Nephron progenitor cell (in vitro differentiated cells): ENCODE results near the gene STAP2.
A peak's percentile ranks its signal among the peaks of the same experiment; 100 is the strongest.

Experiments
- DNase-seq: peaks from one replicate; pipeline ENCODE4 v3.0.0; 2021
- H3K27ac Mint-ChIP-seq: 2 replicates; pipeline ENCODE4 v1.8.0; 2021; ENCODE audit warnings: mild to moderate bottlenecking, moderate library complexity, mixed read lengths
- H3K27me3 Mint-ChIP-seq: 2 replicates; pipeline ENCODE4 v1.8.0; 2021; ENCODE audit warnings: mild to moderate bottlenecking, low read depth, mixed read lengths; ENCODE audit not compliant: poor library complexity
- H3K36me3 Mint-ChIP-seq: 2 replicates; pipeline ENCODE4 v1.8.0; 2021; ENCODE audit warnings: low read depth, mixed read lengths
- H3K4me1 Mint-ChIP-seq: 2 replicates; pipeline ENCODE4 v1.8.0; 2021; ENCODE audit warnings: mixed read lengths
- H3K4me3 Mint-ChIP-seq: 2 replicates; pipeline ENCODE4 v1.8.0; 2021; ENCODE audit warnings: mild to moderate bottlenecking, moderate library complexity, mixed read lengths
- H3K9me3 Mint-ChIP-seq: 2 replicates; pipeline ENCODE4 v1.8.0; 2021; ENCODE audit warnings: mild to moderate bottlenecking, moderate library complexity, mixed read lengths
- TF ChIP-seq, protein P1 (sequence below): fragments of 200-600 bp; sonication (generic); IDR thresholded peaks from 2 replicates; pipeline ENCODE4 v1.5.0; 2021; ENCODE audit warnings: antibody characterized with exemption

Gene STAP2

DNA sequence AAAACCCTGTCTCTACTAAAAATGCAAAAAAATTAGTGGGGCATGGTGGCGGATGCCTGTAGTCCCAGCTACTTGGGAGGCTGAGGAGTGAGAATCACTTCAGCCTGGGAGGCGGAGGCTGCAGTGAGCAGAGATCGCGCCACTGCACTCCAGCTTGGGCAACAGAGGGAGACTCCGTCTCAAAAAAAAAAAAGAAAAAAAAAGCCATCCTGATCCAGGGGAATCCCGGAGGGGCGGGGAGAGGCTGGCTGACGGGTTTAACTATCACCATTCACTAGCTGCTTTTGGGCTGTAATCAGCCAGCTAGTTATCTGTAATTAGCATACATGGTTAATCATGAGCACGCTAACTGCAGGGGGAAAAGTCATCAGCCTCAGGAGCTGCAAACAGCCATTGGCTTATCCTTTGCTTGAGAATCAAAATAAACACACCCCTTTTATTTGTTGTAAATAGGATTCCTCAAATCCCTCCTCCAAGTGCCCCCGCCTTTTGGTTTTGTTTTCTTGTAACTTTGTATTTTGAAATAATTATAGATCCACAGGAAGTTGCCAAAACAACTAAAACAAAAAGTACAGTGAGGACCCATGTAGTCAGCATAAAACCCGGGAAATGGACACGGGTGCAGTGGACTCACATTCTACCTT lies 24.7 kb downstream of the STAP2 start:
- no peak for DNase-seq
- TF ChIP-seq, protein P1, sequence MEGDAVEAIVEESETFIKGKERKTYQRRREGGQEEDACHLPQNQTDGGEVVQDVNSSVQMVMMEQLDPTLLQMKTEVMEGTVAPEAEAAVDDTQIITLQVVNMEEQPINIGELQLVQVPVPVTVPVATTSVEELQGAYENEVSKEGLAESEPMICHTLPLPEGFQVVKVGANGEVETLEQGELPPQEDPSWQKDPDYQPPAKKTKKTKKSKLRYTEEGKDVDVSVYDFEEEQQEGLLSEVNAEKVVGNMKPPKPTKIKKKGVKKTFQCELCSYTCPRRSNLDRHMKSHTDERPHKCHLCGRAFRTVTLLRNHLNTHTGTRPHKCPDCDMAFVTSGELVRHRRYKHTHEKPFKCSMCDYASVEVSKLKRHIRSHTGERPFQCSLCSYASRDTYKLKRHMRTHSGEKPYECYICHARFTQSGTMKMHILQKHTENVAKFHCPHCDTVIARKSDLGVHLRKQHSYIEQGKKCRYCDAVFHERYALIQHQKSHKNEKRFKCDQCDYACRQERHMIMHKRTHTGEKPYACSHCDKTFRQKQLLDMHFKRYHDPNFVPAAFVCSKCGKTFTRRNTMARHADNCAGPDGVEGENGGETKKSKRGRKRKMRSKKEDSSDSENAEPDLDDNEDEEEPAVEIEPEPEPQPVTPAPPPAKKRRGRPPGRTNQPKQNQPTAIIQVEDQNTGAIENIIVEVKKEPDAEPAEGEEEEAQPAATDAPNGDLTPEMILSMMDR: no peak
- Mint-ChIP-seq H3K4me3 (no peak overlapping the region), H3K27ac (no peak overlapping the region), H3K4me1 (no peaks in the 10 kb centered on the region), H3K27me3 (peaks cover 5% of the 10 kb centered on the region), H3K9me3 (peaks cover 1% of the 10 kb centered on the region), H3K36me3 (peaks cover 73% of the 10 kb centered on the region)

DNA sequence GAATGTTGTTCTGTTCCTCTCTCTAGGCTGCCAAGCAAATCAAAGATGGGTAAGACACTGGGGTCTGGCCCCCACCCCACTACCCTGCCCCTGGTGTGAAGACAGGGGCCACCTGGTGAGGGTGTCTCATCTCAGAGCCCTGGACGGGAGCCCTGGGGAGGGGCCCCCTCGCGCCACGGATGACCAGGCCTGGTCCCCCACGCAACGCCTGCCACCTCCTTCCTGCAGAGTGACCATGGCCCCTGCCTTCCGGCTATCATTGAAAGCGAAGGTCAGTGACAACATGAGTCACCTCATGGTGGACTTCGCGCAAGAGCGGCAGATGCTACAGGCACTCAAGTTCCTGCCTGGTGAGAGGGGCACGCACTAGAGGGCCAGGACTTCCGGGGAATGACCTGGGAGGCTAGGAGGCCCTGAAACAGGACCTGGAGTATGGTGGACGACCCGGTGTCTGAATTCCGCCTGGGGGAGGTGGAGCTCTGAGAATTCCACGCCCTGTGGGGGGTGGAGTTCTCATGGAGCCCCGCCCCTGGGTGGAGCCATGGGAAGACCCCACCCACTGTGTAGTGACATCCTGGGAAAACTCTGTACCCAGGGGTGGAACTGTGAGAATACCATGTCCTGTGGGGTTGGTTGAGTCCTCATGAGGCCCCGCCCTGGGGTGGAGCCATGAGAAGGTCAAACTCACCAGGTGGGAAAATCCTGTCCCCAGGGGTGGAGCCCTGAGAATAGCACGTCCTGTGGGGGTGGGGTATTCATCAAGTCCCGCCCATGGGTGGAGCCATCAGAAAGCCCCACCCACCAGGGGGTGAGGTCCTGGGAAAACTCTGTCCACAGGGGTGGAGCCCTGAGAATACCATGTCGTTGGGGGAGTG lies 28.1 kb downstream of the STAP2 start:
- Mint-ChIP-seq H3K4me3 (no peak overlapping the region), H3K27ac (no peak overlapping the region), H3K4me1 (peaks cover 7% of the 10 kb centered on the region), H3K36me3 (peaks cover 61% of the 10 kb centered on the region), H3K9me3 (no peaks in the 10 kb centered on the region), H3K27me3 (peaks cover 7% of the 10 kb centered on the region)
- DNase-seq: no peak
- TF ChIP-seq, protein P1: no peak

DNA sequence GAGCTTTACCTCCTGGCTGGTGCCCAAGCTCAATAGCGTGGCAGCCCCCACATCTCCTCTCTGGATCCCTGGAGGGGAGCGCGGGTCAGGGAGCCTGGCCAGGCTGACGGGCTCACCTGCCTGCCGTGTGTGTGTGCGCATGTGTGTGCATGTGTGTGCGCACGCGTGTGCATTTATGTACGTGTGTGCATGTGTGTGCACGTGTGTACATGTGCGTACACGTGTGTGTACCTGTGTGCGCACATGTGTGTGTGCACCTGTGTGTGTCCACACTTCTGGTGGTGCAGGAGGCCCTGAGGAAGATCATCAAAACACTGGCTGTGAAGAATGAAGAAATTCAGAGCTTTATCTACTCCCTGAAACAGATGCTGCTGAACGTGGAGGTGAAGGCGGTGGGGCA lies 33.0 kb downstream of the STAP2 start:
- peaks cover 30% of the 10 kb centered on the region for H3K4me1 Mint-ChIP-seq
- DNase-seq: no peak
- TF ChIP-seq, protein P1: no peak
- H3K27ac Mint-ChIP-seq: no peak overlapping the region
- H3K36me3 Mint-ChIP-seq: peaks cover 28% of the 10 kb centered on the region
- peaks cover 7% of the 10 kb centered on the region for H3K27me3 Mint-ChIP-seq
- no peaks in the 10 kb centered on the region for H3K9me3 Mint-ChIP-seq
- peak overlapping the region; percentile 70 for H3K4me3 Mint-ChIP-seq

DNA sequence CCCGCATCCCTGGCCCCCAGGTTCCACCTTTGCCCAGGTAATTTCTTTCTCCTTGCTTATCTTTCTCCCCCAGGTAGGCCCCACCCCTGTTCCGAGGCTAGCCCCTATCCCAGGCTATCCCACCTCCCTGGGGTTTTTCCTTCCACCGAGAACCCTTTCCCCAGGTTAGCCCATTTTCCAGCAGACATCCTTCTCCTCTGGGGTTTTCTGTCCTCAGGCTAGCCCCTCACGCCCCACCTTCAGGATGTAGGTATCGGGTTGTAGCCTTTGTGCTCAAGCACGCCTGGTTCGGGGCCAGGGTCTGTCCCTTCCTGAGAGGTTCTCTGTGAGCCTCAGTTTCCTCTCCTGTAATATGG lies 33.4 kb downstream of the STAP2 start:
- peaks cover 33% of the 10 kb centered on the region for H3K4me1 Mint-ChIP-seq

DNA sequence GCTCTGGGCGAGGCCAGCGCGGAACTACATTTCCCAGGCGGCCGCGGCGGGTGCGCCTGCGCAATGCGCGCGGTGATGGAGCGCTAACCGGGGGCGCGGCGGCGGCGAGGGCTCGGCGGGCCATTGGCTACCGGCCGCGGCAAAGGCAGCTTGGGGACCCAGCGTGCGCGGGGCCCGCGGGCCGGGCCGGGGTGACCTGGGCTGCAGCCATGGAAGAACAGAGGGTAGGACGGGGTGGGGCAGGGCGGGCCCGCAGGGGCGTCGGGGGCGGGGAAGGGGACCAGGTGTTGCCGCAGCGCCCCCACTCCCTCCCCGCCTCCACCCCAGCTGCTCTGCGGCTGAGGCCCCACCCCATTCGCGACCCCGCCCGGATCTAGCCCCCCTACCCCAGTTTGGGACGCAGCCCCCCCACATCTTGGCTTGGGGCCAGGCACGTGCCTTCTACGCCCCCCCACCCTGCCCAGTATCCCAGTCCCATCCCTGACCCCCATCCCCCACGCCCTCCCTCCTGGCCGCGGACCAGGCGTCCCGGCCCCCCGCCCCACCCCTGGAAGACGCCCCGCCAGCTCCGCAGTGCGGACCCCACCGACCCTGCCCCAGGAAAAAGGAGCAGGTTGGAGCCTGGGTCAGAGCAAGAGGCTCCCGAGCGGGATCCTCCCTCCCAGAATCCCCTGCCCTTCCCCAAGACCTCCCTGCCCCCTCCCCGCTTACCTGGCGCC lies 33.9 kb downstream of the STAP2 start, which contains the start of gene FSD1:
TSS of gene FSD1 (plus strand) at position 61 of the 719 bp plus-strand sequence. CDS start at position 210, 149 bp downstream.
- peaks cover 33% of the 10 kb centered on the region for H3K4me1 Mint-ChIP-seq

More for the DNA sequence above, 33.4 kb downstream of the STAP2 start:
- TF ChIP-seq, protein P1: no peak
- Mint-ChIP-seq H3K27me3 (peaks cover 8% of the 10 kb centered on the region), H3K36me3 (peaks cover 24% of the 10 kb centered on the region), H3K27ac (no peak overlapping the region), H3K9me3 (no peaks in the 10 kb centered on the region), H3K4me3 (peak overlapping the region; percentile 70)
- DNase-seq: no peak

More for the DNA sequence above, 33.9 kb downstream of the STAP2 start, which contains the start of gene FSD1:
- Mint-ChIP-seq H3K27me3 (peaks cover 10% of the 10 kb centered on the region), H3K4me3 (peak within 1 kb of the TSS; percentile 74), H3K36me3 (peaks cover 20% of the 10 kb centered on the region), H3K9me3 (no peaks in the 10 kb centered on the region), H3K27ac (no peak within 1 kb of the TSS)
- TF ChIP-seq, protein P1: no peak
- peak; percentile 90 for DNase-seq
